H1 (cell line): ENCODE data around the gene CRYGN. TPM values are rescaled to one million over a fixed set of nuclear protein-coding genes. Genes with fewer than 3 reads are reported as not detected.

Source experiments
- NRF1 ChIP-seq: IDR thresholded peaks from 2 replicates; pipeline ENCODE4 v1.6.1; 2011; ENCODE audit warnings: mild to moderate bottlenecking, low read depth, low read length, improper control_type of control experiment
- POU5F1 ChIP-seq: IDR thresholded peaks from 2 replicates; pipeline ENCODE4 v1.6.1; 2011; ENCODE audit warnings: low read depth, mild to moderate bottlenecking, low read length, moderate library complexity
- polyA plus RNA-seq, 7 experiments: library from polyadenylated mRNA; depleted of rRNA in 3 of 7; stranded (reverse) in 5 of 7; unstranded in 2 of 7; fragments of >200 nt in 5 of 7; fragments of 200-250 nt in 2 of 7; gene quantifications; 1 replicate in 5 of 7; 2 replicates in 1 of 7; 4 replicates in 1 of 7; pipeline versions ENCODE4 v1.2.1 to v1.2.3, GENCODE V29; 2011 to 2013; ENCODE audit warnings: missing spikeins in 2 of 7, mixed read lengths in 2 of 7
- total RNA-seq: library from RNA; stranded (reverse); fragmentation: NEBNext Ultra II Directional; extraction: Animal tissue kit (Norgen Biotek cat#: 25700); gene quantifications from 2 replicates; pipeline ENCODE4 v1.2.1, GENCODE V29; 2021

CRYGN gene
- total and polyA plus RNA-seq, 2 of the 8 experiments (the other 6 are each of a cell fraction or from before 2014, with no cell fraction given) = 0.98 to 1.6 TPM

- TF ChIP-seq NRF1 (no peak), POU5F1 (no peak)
- TF ChIP-seq, all 59 proteins: peak for 0
Observed at GRCh38 chr7:151489498-151489897, 49.6 kb upstream of the CRYGN start (continued).
